PFSK-1 (cell line): ENCODE data around the gene NSDHL.

Experiments
- POLR2AphosphoS5 ChIP-seq: IDR thresholded peaks from 2 replicates; pipeline ENCODE4 v1.6.1; 2012; ENCODE audit warnings: low read depth, mild to moderate bottlenecking, control low read depth, low read length, moderate library complexity
- REST ChIP-seq, 2 experiments: IDR thresholded peaks; 2 replicates each; pipeline versions ENCODE4 v1.6.1 to v1.8.0; 2011 to 2012; ENCODE audit warnings: low read depth in 2 of 2, low read length in 2 of 2, control low read depth in 1 of 2, inconsistent platforms in 1 of 2, mild to moderate bottlenecking in 1 of 2, moderate library complexity in 1 of 2; ENCODE audit not compliant: insufficient read depth in 1 of 2
- TAF1 ChIP-seq: IDR thresholded peaks from 2 replicates; pipeline ENCODE4 v1.6.1; 2012; ENCODE audit warnings: low read length, control low read depth, borderline replicate concordance; ENCODE audit not compliant: insufficient read depth

GRCh38 chrX:152822383-152823086 is 8.3 kb upstream of the NSDHL start:
- TF ChIP-seq POLR2AphosphoS5 (no peak), REST (IDR thresholded peaks at IDR 0.05; ENCODE audit: insufficient read depth in 1 of 2, low read depth in 2 of 2, low read length in 2 of 2) (no peak), TAF1 (no peak)
